CD14-positive monocyte (primary cell): ENCODE measurements around the gene SLA2. TPM values are rescaled to one million over a fixed set of nuclear protein-coding genes. Genes with fewer than 3 reads are reported as not detected.

Experiments
- DNase-seq, 3 donors: peaks; one replicate each; pipeline ENCODE4 v3.0.0-alpha.2; 2011 to 2022
- H2AFZ ChIP-seq: 2 replicates; pipeline ENCODE4 v1.6.0; 2012; ENCODE audit warnings: mild to moderate bottlenecking, low read depth, low read length, inconsistent platforms; ENCODE audit not compliant: insufficient read depth, poor library complexity, severe bottlenecking
- H3K27ac ChIP-seq, 2 donors: 1 replicate in 1 of 2; 2 replicates in 1 of 2; pipeline ENCODE4 v1.5.1; 2012 to 2013; ENCODE audit warnings: low read length in 2 of 2, control low read depth in 1 of 2, inconsistent platforms in 1 of 2, low read depth in 1 of 2, mild to moderate bottlenecking in 1 of 2
- H3K27me3 ChIP-seq, 2 donors: one replicate each; pipeline versions ENCODE4 v1.6.0 to v1.6.1; 2011 to 2013; ENCODE audit warnings: low read length in 2 of 2; ENCODE audit not compliant: control insufficient read depth in 2 of 2, insufficient read depth in 2 of 2
- H3K36me3 ChIP-seq, 2 donors: replicated peaks in 1 of 2; 1 replicate in 1 of 2; 2 replicates in 1 of 2; pipeline versions ENCODE4 v1.5.1 to v1.6.1; 2012 to 2013; ENCODE audit warnings: low read length in 2 of 2, control low read depth in 1 of 2, inconsistent platforms in 1 of 2, mild to moderate bottlenecking in 1 of 2; ENCODE audit not compliant: insufficient read depth in 2 of 2, control insufficient read depth in 1 of 2
- H3K4me1 ChIP-seq, 2 donors: 1 replicate in 1 of 2; 2 replicates in 1 of 2; pipeline versions ENCODE4 v1.5.1 to v1.6.1; 2012 to 2013; ENCODE audit warnings: low read length in 2 of 2, control low read depth in 1 of 2, inconsistent platforms in 1 of 2, mild to moderate bottlenecking in 1 of 2, moderate library complexity in 1 of 2; ENCODE audit not compliant: insufficient read depth in 2 of 2, control insufficient read depth in 1 of 2
- H3K4me2 ChIP-seq: replicated peaks from 2 replicates; pipeline ENCODE3; 2012; ENCODE audit warnings: low read length, moderate library complexity, mild to moderate bottlenecking; ENCODE audit not compliant: poor library complexity, severe bottlenecking; ENCODE audit errors: extremely low read depth
- H3K4me3 ChIP-seq, 3 experiments: fragments of 200-600 bp in 1 of 3; sonication (generic) in 1 of 3; replicated peaks in 1 of 3; 1 replicate in 2 of 3; 2 replicates in 1 of 3; pipeline ENCODE4 v1.5.1; 2011 to 2013; ENCODE audit warnings: low read length in 3 of 3, mild to moderate bottlenecking in 3 of 3, control low read depth in 2 of 3, low read depth in 2 of 3, inconsistent platforms in 1 of 3, moderate library complexity in 1 of 3
- H3K79me2 ChIP-seq: 2 replicates; pipeline ENCODE4 v1.6.0; 2012; ENCODE audit warnings: mild to moderate bottlenecking, control low read depth, inconsistent platforms, low read length, moderate library complexity; ENCODE audit not compliant: insufficient read depth
- H3K9ac ChIP-seq: 2 replicates; pipeline ENCODE4 v1.6.0; 2017; ENCODE audit warnings: low read length, mild to moderate bottlenecking; ENCODE audit not compliant: insufficient read depth, poor library complexity, severe bottlenecking
- H3K9me3 ChIP-seq, 2 donors: replicated peaks in 1 of 2; 1 replicate in 1 of 2; 2 replicates in 1 of 2; pipeline versions ENCODE4 v1.5.1 to v1.6.1; 2012 to 2013; ENCODE audit warnings: low read length in 2 of 2, control low read depth in 1 of 2; ENCODE audit not compliant: control insufficient read depth in 1 of 2, insufficient read depth in 1 of 2
- H4K20me1 ChIP-seq: 2 replicates; pipeline ENCODE4 v1.6.0; 2012; ENCODE audit warnings: mild to moderate bottlenecking, low read length, control low read depth, moderate library complexity; ENCODE audit not compliant: insufficient read depth
- H3K27ac Mint-ChIP-seq, 7 donors: one replicate each; pipeline ENCODE4 v1.8.0; 2020; ENCODE audit warnings: mild to moderate bottlenecking in 7 of 7, mixed read lengths in 7 of 7, moderate library complexity in 6 of 7, inconsistent platforms in 2 of 7
- H3K27me3 Mint-ChIP-seq, 3 donors: one replicate each; pipeline ENCODE4 v1.8.0; 2021 to 2022; ENCODE audit warnings: low read depth in 3 of 3, mild to moderate bottlenecking in 3 of 3, mixed read lengths in 3 of 3, moderate library complexity in 3 of 3, inconsistent platforms in 1 of 3
- H3K36me3 Mint-ChIP-seq, 2 donors: one replicate each; pipeline ENCODE4 v1.8.0; 2020; ENCODE audit warnings: mixed read lengths in 2 of 2, inconsistent platforms in 1 of 2, mild to moderate bottlenecking in 1 of 2
- H3K4me1 Mint-ChIP-seq: one replicate; pipeline ENCODE4 v1.8.0; 2020; ENCODE audit warnings: mild to moderate bottlenecking, mixed read lengths
- H3K4me3 Mint-ChIP-seq, 2 donors: one replicate each; pipeline ENCODE4 v1.8.0; 2020; ENCODE audit warnings: mild to moderate bottlenecking in 2 of 2, mixed read lengths in 2 of 2, moderate library complexity in 1 of 2
- H3K9me3 Mint-ChIP-seq, 7 donors: one replicate each; pipeline ENCODE4 v1.8.0; 2020 to 2022; ENCODE audit warnings: mixed read lengths in 7 of 7, mild to moderate bottlenecking in 6 of 7, moderate library complexity in 6 of 7, inconsistent platforms in 2 of 7
- WGBS: methylation state at CpG from one replicate; pipeline ENCODE4 v1.1.5; 2013; ENCODE audit warnings: missing lambda C conversion rate; ENCODE audit not compliant: insufficient coverage; 5-methylcytosine and 5-hydroxymethylcytosine counted together
- intact Hi-C, 2 donors: fragments of 100-400 bp; cut with micrococcal nuclease; formaldehyde crosslinking; loops; one replicate each; pipeline versions ENCODE4 v1.15.0 to v1.15.1; 2023
- polyA plus RNA-seq, 3 donors: library from polyadenylated mRNA; depleted of rRNA in 1 of 3; unstranded in 2 of 3; stranded (reverse) in 1 of 3; fragments of 300-500 nt in 2 of 3; fragments of >200 nt in 1 of 3; fragmentation: Illumina TruSeq in 2 of 3; gene quantifications; 1 replicate in 2 of 3; 2 replicates in 1 of 3; pipeline ENCODE4 v1.2.3, GENCODE V29; 2012 to 2021
- TF ChIP-seq, protein P1 (sequence below): fragments of 200-600 bp; IDR thresholded peaks from one replicate; pipeline ENCODE4 v1.8.0; 2022; ENCODE audit warnings: antibody characterized with exemption, mild to moderate bottlenecking

The SLA2 gene
- polyA plus RNA-seq, 3 donors: 0.16 to 0.19 (median 0.17) TPM

GRCh38 chr20:36585410-36586125 lies 60.4 kb downstream of the SLA2 start:
- H3K36me3 Mint-ChIP-seq: peaks cover 38 to 62% of the 10 kb centered on the region in 2 donors
- H3K27ac ChIP-seq: no peak overlapping the region
- H3K4me1 ChIP-seq: peaks cover 23 to 25% of the 10 kb centered on the region in 2 donors
- no CpG with 5 or more reads among the region's 8 CpGs for WGBS
- H3K4me1 Mint-ChIP-seq: peaks cover 29% of the 10 kb centered on the region
- intact Hi-C loops: no loop called here
- H3K27me3 Mint-ChIP-seq: no peaks in the 10 kb centered on the region
- H2AFZ ChIP-seq: no peak overlapping the region
- H3K4me2 ChIP-seq: no peak overlapping the region
- H3K27me3 ChIP-seq: no peaks in the 10 kb centered on the region
- H3K9ac ChIP-seq: no peak overlapping the region
- no peaks in the 10 kb centered on the region for H3K9me3 ChIP-seq
- H4K20me1 ChIP-seq: peaks cover 27% of the 10 kb centered on the region
- TF ChIP-seq, protein P1, sequence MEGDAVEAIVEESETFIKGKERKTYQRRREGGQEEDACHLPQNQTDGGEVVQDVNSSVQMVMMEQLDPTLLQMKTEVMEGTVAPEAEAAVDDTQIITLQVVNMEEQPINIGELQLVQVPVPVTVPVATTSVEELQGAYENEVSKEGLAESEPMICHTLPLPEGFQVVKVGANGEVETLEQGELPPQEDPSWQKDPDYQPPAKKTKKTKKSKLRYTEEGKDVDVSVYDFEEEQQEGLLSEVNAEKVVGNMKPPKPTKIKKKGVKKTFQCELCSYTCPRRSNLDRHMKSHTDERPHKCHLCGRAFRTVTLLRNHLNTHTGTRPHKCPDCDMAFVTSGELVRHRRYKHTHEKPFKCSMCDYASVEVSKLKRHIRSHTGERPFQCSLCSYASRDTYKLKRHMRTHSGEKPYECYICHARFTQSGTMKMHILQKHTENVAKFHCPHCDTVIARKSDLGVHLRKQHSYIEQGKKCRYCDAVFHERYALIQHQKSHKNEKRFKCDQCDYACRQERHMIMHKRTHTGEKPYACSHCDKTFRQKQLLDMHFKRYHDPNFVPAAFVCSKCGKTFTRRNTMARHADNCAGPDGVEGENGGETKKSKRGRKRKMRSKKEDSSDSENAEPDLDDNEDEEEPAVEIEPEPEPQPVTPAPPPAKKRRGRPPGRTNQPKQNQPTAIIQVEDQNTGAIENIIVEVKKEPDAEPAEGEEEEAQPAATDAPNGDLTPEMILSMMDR: no peak
- no peak overlapping the region for H3K27ac Mint-ChIP-seq
- H3K4me3 ChIP-seq: no peak overlapping the region
- H3K4me3 Mint-ChIP-seq: no peak overlapping the region
- peaks cover 4% of the 10 kb centered on the region for H3K79me2 ChIP-seq
- peaks cover 29 to 57% of the 10 kb centered on the region in 2 donors for H3K36me3 ChIP-seq
- no peak for DNase-seq
- H3K9me3 Mint-ChIP-seq: no peaks in the 10 kb centered on the region

GRCh38 chr20:36584018-36584481 lies 61.9 kb downstream of the SLA2 start:
- no peaks in the 10 kb centered on the region for H3K9me3 ChIP-seq
- 91% methylated on average over 2 of the region's 2 CpGs for WGBS
- peaks cover 22% of the 10 kb centered on the region in 2 donors for H3K4me1 ChIP-seq
- TF ChIP-seq, protein P1: no peak
- Mint-ChIP-seq H3K9me3 (no peaks in the 10 kb centered on the region), H3K4me3 (no peak overlapping the region), H3K27ac (peak overlapping the region in 4 of 7 donors; percentile 18 to 57 (median 46)), H3K36me3 (peaks cover 48 to 62% of the 10 kb centered on the region in 2 donors), H3K27me3 (no peaks in the 10 kb centered on the region), H3K4me1 (peaks cover 29% of the 10 kb centered on the region)
- peaks cover 38% of the 10 kb centered on the region for H4K20me1 ChIP-seq
- no peaks in the 10 kb centered on the region for H3K27me3 ChIP-seq
- H3K4me3 ChIP-seq: no peak overlapping the region
- H3K4me2 ChIP-seq: no peak overlapping the region
- peak overlapping the region in 1 of 2 donors; percentile 51 for H3K27ac ChIP-seq
- no peak overlapping the region for H3K9ac ChIP-seq
- DNase-seq: no peak
- intact Hi-C loops: no loop called here
- no peak overlapping the region for H2AFZ ChIP-seq
- H3K36me3 ChIP-seq: peaks cover 43 to 63% of the 10 kb centered on the region in 2 donors
- peaks cover 2% of the 10 kb centered on the region for H3K79me2 ChIP-seq
